ENCODE data around the gene IPO11.

DNA sequence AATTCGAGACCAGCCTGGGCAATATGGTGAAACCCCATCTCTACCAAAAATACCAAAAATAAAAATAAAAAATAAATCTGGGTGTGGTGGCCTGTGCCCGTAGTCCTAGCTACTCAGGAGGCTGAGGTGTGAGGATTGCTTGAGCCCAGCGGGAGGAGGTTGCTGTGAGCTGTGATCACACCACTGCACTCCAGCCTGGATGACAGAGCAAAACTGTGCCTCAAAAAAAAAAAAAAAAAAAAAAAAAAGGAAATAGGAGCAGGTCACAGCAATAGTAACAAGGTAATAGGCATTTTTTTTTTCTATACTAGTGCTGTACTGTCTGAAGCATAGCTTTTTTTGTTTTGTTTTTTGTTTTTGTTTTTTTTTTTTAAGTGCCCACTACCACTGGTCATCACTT is 171.8 kb downstream of the IPO11 start:
- TF ChIP-seq BHLHE40 (IDR thresholded peaks at IDR 0.05; ENCODE audit: low read depth, low read length) (no peak), POLR2A (IDR thresholded peaks at IDR 0.05; ENCODE audit: low read depth, low read length) (no peak), MAFK (IDR thresholded peaks at IDR 0.05; ENCODE audit: low read depth, low read length) (no peak), RAD21 (IDR thresholded peaks at IDR 0.05; ENCODE audit: low read length) (no peak), CEBPB (IDR thresholded peaks at IDR 0.05; ENCODE audit: low read depth, low read length) (no peak), MXI1 (IDR thresholded peaks at IDR 0.05; ENCODE audit: borderline replicate concordance, low read depth, low read length) (no peak), FOS (IDR thresholded peaks at IDR 0.05; ENCODE audit: low read depth, low read length) (no peak), CHD1 (IDR thresholded peaks at IDR 0.05; ENCODE audit: low read depth, low read length) (no peak), RFX5 (IDR thresholded peaks at IDR 0.05; ENCODE audit: low read depth, low read length) (no peak), SMC3 (IDR thresholded peaks at IDR 0.05; ENCODE audit: low read depth, low read length) (no peak)
- TF ChIP-seq, protein P1, sequence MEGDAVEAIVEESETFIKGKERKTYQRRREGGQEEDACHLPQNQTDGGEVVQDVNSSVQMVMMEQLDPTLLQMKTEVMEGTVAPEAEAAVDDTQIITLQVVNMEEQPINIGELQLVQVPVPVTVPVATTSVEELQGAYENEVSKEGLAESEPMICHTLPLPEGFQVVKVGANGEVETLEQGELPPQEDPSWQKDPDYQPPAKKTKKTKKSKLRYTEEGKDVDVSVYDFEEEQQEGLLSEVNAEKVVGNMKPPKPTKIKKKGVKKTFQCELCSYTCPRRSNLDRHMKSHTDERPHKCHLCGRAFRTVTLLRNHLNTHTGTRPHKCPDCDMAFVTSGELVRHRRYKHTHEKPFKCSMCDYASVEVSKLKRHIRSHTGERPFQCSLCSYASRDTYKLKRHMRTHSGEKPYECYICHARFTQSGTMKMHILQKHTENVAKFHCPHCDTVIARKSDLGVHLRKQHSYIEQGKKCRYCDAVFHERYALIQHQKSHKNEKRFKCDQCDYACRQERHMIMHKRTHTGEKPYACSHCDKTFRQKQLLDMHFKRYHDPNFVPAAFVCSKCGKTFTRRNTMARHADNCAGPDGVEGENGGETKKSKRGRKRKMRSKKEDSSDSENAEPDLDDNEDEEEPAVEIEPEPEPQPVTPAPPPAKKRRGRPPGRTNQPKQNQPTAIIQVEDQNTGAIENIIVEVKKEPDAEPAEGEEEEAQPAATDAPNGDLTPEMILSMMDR (conservative IDR thresholded peaks at IDR 0.05; ENCODE audit: low read depth, low read length): no peak
- TF ChIP-seq, protein P2, sequence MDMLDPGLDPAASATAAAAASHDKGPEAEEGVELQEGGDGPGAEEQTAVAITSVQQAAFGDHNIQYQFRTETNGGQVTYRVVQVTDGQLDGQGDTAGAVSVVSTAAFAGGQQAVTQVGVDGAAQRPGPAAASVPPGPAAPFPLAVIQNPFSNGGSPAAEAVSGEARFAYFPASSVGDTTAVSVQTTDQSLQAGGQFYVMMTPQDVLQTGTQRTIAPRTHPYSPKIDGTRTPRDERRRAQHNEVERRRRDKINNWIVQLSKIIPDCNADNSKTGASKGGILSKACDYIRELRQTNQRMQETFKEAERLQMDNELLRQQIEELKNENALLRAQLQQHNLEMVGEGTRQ (IDR thresholded peaks at IDR 0.05; ENCODE audit: low read depth, low read length): no peak

Measured in IMR-90 (cell line).